SKM-1 (cell line): Measurements from ENCODE around the gene SARS2.
"Not testable (repeated sequence)": the region's sequence is repeated elsewhere in the genome, so short reads cannot be mapped to it uniquely, and the experiment has no call there.

Experiments used
- DNase-seq: peaks from one replicate; lab custom pipeline; 2025; ENCODE audit not compliant: unreplicated experiment; lab: John Stamatoyannopoulos, UW

The SARS2 gene

DNA sequence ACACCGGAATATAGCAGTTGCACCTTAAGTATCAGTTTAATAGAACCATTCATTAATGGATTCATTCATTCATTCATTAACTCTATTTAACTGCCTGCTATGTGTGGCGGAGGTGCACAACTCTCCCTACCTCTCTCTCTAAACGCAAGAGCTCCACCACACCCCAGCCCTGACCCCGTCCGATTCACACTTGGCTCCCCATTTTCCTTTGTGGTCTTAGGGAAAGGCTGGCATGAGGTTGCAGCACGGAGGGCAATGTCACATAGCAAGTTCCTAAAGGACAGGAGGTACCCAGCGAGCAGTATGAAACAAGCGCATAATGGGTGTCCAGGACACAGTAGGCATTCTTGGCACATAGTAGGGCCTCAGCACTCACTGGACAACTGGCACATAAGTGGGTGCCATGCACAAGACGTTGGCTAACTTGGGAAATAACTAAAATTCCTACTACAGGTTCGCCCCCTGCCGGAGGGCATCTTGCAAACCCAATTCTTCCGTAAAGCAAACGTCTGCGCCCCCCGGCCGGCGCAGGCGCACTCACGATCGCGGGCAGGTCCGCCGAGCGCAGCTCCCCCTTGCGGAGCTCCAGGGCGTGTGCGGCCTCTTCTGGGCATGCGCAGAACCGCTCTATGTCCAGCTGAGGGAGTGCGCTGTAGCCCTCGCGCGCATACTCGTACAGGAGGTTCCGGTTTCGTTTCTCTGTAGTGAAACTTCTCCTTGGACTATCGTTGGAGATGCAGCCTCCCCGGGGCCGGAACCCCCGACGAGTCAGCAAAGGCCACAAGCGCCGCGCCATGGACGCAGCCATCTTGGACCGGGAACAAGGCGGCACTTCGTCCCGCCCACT is at the start of gene SARS2:
Gene SARS2 (minus strand): TSS at position 835 of the 847 bp plus-strand sequence. CDS start 27 bp downstream, at position 808.
- peak; percentile 89 for DNase-seq

GRCh38 chr19:38979812-38980211 is 49.2 kb upstream of the SARS2 start:
- DNase-seq = no peak

GRCh38 chr19:38978326-38978689 is 47.7 kb upstream of the SARS2 start:
- no peak for DNase-seq

DNA sequence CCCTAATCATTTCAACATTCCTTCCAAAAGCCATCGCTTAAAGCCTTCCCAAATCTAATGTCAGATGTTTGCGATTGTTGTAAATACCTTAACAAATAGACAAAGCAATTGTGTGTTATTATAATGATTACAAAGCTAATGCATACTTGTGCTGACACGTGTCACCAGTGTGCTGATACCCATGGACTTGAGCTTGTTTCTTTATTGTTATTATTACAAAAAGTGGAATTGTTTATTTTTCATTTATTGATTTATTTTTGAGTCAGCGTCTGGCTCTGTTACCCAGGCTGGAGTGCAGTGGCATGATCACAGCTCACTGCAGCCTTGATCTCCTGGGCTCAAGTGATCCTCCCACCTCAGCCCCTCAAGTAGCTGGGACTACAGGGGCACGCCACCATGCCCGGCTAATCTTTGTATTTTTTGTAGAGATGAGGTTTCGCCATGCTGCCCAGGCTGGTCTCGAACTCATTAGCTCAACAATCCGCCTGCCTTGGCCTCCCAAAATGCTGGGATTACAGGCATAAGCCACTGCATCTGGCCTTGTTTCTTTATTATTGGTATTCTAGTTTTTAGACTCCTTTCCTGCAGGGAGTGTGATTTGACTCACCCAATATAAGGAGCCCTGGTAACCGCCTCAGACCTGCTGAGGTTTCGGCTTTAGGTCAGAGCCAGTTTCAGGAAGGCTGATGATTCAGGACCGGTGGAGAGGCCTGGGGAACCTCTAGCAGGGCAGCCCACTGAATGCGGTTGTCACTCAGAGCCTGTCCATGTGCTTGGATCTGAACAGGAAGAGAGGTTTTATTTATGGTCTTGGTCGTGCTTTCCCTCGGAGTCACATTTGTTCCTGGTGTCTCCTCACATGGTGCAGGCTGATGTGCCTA is 47.1 kb upstream of the SARS2 start:
- DNase-seq = no peak

GRCh38 chr19:38975861-38976271 is 45.3 kb upstream of the SARS2 start:
- DNase-seq = no peak

GRCh38 chr19:38975214-38975860 is 44.8 kb upstream of the SARS2 start, which contains the start of gene FBXO17:
FBXO17 (minus strand) TSS chr19:38975742; CDS start chr19:38950319, 25,423 bp downstream.
- DNase-seq = no peak

GRCh38 chr19:38974624-38975213 is 44.2 kb upstream of the SARS2 start:
- no peak for DNase-seq

GRCh38 chr19:38971672-38972071 is 41.1 kb upstream of the SARS2 start:
- no peak for DNase-seq

DNA sequence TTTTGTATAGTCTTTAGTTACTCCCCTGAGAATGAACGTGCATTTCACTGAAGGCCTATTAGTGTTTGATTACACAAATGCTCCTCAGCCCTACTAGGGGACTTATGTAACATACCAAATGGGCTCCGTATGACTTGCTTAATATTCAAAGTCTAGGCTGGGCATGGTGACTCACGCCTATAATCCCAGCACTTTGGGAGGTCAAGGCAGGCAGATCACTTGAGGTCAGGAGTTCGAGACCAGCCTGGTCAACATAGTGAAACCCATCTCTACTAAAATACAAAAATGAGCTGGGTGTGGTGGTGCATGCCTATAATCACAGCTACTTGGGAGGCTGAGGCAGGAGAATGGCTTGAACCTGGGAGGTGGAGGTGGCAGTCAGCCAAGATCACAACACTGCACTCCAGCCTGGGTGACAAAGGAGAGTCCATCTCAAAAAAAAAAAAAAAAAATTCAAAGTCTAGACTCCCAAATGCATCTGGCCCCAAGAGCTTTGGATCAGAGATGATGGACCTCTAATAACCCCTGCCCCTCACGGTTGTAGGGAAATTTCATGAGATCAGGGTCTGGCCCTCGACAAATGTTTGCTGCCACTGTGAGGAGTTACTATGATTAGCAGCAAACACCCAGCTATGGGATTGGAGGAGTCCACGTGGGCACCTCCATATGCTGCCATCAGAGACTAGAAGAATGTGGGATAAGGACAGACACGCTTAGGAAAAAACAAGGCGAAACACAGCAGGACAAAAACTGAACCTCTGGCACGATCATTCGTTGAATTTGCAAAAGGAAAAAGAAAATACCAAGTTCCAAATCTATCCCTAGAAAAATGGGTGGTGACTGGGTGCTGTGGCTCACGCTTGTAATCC is 40.3 kb upstream of the SARS2 start:
- DNase-seq = no peak

DNA sequence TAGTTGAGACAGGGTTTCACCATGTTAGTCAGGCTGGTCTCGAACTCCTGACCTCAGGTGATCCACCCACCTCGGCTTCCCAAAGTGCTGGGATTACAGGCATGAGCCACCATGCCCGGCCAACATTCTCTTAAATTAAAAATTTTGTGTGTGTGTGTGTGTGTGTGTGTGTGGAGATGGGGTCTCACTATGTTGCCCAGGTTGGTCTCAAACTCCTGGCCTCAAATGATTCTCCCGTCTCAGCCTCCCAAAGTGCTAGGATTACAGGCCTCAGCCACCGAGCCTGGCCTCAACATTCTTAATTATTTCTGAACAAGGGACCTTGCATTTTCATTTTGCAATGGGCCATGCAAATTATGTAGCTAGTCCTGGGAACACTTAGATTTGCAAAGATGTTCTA is 35.6 kb upstream of the SARS2 start:
- DNase-seq = not testable (repeated sequence)

GRCh38 chr19:38964738-38965137 is 34.2 kb upstream of the SARS2 start:
- no peak for DNase-seq

DNA sequence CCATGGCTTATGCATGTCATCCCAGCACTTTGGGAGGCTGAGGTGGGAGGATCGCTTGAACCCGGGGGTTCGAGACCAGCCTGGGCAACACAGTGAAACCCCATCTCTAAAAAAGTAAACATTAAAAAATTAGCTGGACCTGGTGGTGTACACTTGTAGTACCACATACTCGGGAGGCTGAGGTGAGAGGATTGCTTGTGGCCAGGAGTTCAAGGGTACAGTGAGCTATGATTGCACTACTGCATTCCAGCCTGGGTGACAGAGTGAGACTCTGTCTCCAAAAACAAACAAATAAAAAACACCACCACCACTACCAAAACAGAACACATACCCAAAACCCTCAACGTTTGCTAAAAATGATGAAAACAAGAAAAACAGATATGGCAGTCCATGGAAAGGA is 29.1 kb upstream of the SARS2 start:
- no peak for DNase-seq

- DNase-seq = no peak
Observed at GRCh38 chr19:38958301-38958700, 27.7 kb upstream of the SARS2 start.

DNA sequence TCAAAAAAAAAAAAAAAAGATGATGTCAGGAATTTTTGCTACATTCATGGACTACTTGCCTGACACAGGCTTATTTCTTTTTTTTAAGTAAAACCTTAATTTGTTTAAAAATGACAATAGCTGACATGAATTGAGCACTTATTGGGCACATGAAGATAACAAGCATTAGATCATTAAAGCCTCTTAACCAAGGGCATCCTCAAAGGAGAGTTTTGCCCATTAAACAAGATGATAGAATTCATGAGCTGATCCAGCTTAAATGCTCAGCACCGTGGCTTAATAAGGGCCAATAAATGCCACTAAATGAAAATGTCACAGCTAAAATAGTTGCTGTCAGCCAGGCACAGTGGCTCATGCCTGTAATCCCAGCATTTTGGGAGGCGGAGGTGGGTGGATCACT is 25.7 kb upstream of the SARS2 start:
- no peak for DNase-seq

GRCh38 chr19:38953677-38954076 is 23.1 kb upstream of the SARS2 start:
- DNase-seq = no peak

- DNase-seq = no peak
Observed at GRCh38 chr19:38952395-38953165, 22.0 kb upstream of the SARS2 start.

DNA sequence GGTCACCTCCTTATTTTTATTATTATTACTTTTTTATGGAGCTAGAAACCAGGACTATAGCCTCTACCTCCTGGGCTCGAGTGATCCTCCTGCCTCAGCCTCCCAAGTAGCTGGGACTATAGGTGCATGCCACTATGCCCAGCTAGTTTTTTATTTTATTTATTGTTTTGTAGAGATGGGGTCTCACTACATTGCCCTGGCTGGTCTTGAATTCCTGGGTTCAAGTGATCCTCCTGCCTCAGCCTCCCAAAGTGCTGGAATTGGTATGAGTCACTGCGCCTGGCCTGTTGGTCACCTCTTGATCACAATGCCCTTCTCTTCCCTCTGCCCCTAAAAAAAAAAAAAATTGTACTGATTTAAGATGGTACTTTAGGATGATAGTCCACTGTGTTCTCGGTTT is 20.6 kb upstream of the SARS2 start:
- DNase-seq = no peak

- no peak for DNase-seq
Observed at GRCh38 chr19:38949580-38950367, 19.2 kb upstream of the SARS2 start.
